Tibial nerve (tissue), 4 donors: Measurements from ENCODE around the gene WAS. TPM values are rescaled to one million over a fixed set of nuclear protein-coding genes. Genes with fewer than 3 reads are reported as not detected.

Experiments used
- DNase-seq, 2 donors: peaks; one replicate each; pipeline ENCODE4 v3.0.0-alpha.2; 2019; ENCODE audit warnings: low spot score in 2 of 2
- H3K27ac ChIP-seq, 4 donors: fragments of 200-600 bp; sonication (generic) in 3 of 4; one replicate each; pipeline ENCODE4 v1.5.1; 2017 to 2019; ENCODE audit warnings: mild to moderate bottlenecking in 1 of 4
- H3K27me3 ChIP-seq, 2 donors: fragments of 200-600 bp; sonication (generic) in 1 of 2; one replicate each; pipeline versions ENCODE4 v1.5.1 to v1.6.0; 2017 to 2019
- H3K36me3 ChIP-seq, 3 donors: fragments of 200-600 bp; sonication (generic); one replicate each; pipeline ENCODE4 v1.5.1; 2018 to 2019
- H3K4me1 ChIP-seq, 4 donors: fragments of 200-600 bp; sonication (generic) in 3 of 4; one replicate each; pipeline ENCODE4 v1.5.1; 2017 to 2019
- H3K4me3 ChIP-seq, 4 donors: fragments of 200-600 bp; sonication (generic) in 3 of 4; one replicate each; pipeline ENCODE4 v1.5.1; 2017 to 2019; ENCODE audit warnings: mild to moderate bottlenecking in 1 of 4, moderate library complexity in 1 of 4
- H3K9me3 ChIP-seq, 4 donors: fragments of 200-600 bp; sonication (generic) in 3 of 4; one replicate each; pipeline ENCODE4 v1.5.1; 2017 to 2019
- CTCF ChIP-seq, 5 experiments: fragments of 200-600 bp in 3 of 5; fragments of 450-650 bp in 2 of 5; sonication (generic) in 3 of 5; IDR thresholded peaks; one replicate each; pipeline ENCODE4 v1.5.1; 2016 to 2019; ENCODE audit warnings: antibody characterized with exemption in 5 of 5, mild to moderate bottlenecking in 3 of 5, moderate library complexity in 2 of 5
- EP300 ChIP-seq, 2 donors: sonication (generic); formaldehyde crosslinking; IDR thresholded peaks; one replicate each; pipeline ENCODE4 v1.6.1; 2017; ENCODE audit warnings: antibody characterized with exemption in 2 of 2, mild to moderate bottlenecking in 1 of 2
- POLR2A ChIP-seq, 2 donors: fragments of 450-650 bp; IDR thresholded peaks; one replicate each; pipeline ENCODE4 v1.6.1; 2017; ENCODE audit warnings: antibody characterized with exemption in 2 of 2, mild to moderate bottlenecking in 2 of 2, moderate library complexity in 2 of 2
- WGBS, 2 donors: methylation state at CpG; one replicate each; pipeline ENCODE4 v1.1.5; 2018; 5-methylcytosine and 5-hydroxymethylcytosine counted together
- total RNA-seq, 4 donors: library from RNA; depleted of rRNA; stranded (reverse); fragments of >200 nt; gene quantifications; one replicate each; pipeline ENCODE4 v1.1.0, GENCODE V29; 2016

WAS gene
- total RNA-seq, 4 donors from 2014 or later, result 3.1 to 32.7 (median 9.8) TPM

- TF ChIP-seq POLR2A (IDR thresholded peaks at IDR 0.05) (no peak), EP300 (IDR thresholded peaks at IDR 0.05) (no peak), CTCF (IDR thresholded peaks at IDR 0.05) (no peak)
- H3K4me1 ChIP-seq, result no peaks in the 10 kb centered on the region
- H3K27ac ChIP-seq, result no peak overlapping the region
- 59 to 69% methylated on average over 4 of the region's 4 CpGs for WGBS, 2 donors
- H3K9me3 ChIP-seq, result no peaks in the 10 kb centered on the region
- H3K27me3 ChIP-seq, result no peaks in the 10 kb centered on the region
- no peak overlapping the region for H3K4me3 ChIP-seq
- H3K36me3 ChIP-seq, result no peaks in the 10 kb centered on the region
- no peak for DNase-seq
Observed at GRCh38 chrX:48715876-48716502, 32.4 kb downstream of the WAS start.

GRCh38 chrX:48719958-48720357, 36.4 kb downstream of the WAS start:
- no peak overlapping the region for H3K4me3 ChIP-seq
- DNase-seq, result no peak
- no peak overlapping the region for H3K27ac ChIP-seq
- no peaks in the 10 kb centered on the region for H3K27me3 ChIP-seq
- H3K36me3 ChIP-seq, result no peaks in the 10 kb centered on the region
- WGBS, 2 donors, result 41% methylated on average over 2 of the region's 2 CpGs; no CpG with 5 or more reads in 1 of the 2 donors
- H3K4me1 ChIP-seq, result no peaks in the 10 kb centered on the region
- no peak for TF ChIP-seq EP300 (IDR thresholded peaks at IDR 0.05)
- TF ChIP-seq CTCF (IDR thresholded peaks at IDR 0.05), result no peak
- TF ChIP-seq POLR2A (IDR thresholded peaks at IDR 0.05), result no peak
- no peaks in the 10 kb centered on the region for H3K9me3 ChIP-seq

- 54 to 80% methylated on average over 2 to 4 of the region's 4 CpGs for WGBS, 2 donors
- H3K4me3 ChIP-seq, result no peak overlapping the region
- H3K27me3 ChIP-seq, result no peaks in the 10 kb centered on the region
- no peak for DNase-seq
- H3K27ac ChIP-seq, result no peak overlapping the region
- no peaks in the 10 kb centered on the region for H3K36me3 ChIP-seq
- H3K4me1 ChIP-seq, result no peaks in the 10 kb centered on the region
- TF ChIP-seq CTCF (IDR thresholded peaks at IDR 0.05) (no peak), POLR2A (IDR thresholded peaks at IDR 0.05) (no peak), EP300 (IDR thresholded peaks at IDR 0.05) (no peak)
- H3K9me3 ChIP-seq, result no peaks in the 10 kb centered on the region
Observed at GRCh38 chrX:48720577-48721250, 37.1 kb downstream of the WAS start.

- TF ChIP-seq POLR2A (IDR thresholded peaks at IDR 0.05) (no peak), EP300 (IDR thresholded peaks at IDR 0.05) (no peak), CTCF (IDR thresholded peaks at IDR 0.05) (no peak)
- Histone ChIP-seq H3K4me1 (no peaks in the 10 kb centered on the region), H3K9me3 (no peaks in the 10 kb centered on the region), H3K36me3 (no peaks in the 10 kb centered on the region), H3K4me3 (no peak overlapping the region), H3K27me3 (no peaks in the 10 kb centered on the region), H3K27ac (no peak overlapping the region)
- no peak for DNase-seq
Observed at GRCh38 chrX:48721916-48722315, 38.3 kb downstream of the WAS start.

- Histone ChIP-seq H3K36me3 (no peaks in the 10 kb centered on the region), H3K4me3 (no peak overlapping the region), H3K9me3 (no peaks in the 10 kb centered on the region), H3K4me1 (no peaks in the 10 kb centered on the region), H3K27me3 (no peaks in the 10 kb centered on the region), H3K27ac (no peak overlapping the region)
- 90 to 92% methylated on average over 2 of the region's 2 CpGs for WGBS, 2 donors
- TF ChIP-seq EP300 (IDR thresholded peaks at IDR 0.05) (no peak), CTCF (IDR thresholded peaks at IDR 0.05) (no peak), POLR2A (IDR thresholded peaks at IDR 0.05) (no peak)
- DNase-seq, result no peak
Observed at GRCh38 chrX:48726596-48726995, 43.0 kb downstream of the WAS start.
